HG03280 (cell line): ENCODE results near the gene MAPK8IP3.
"Not testable (repeated sequence)": the region's sequence is repeated elsewhere in the genome, so short reads cannot be mapped to it uniquely, and the experiment has no call there.

Source experiments
- ATAC-seq: cut with Tn5 transposase; IDR thresholded peaks from one replicate; pipeline ENCODE4 v1.9.1; 2021; ENCODE audit warnings: mild to moderate bottlenecking, moderate library complexity; ENCODE audit not compliant: unreplicated experiment

The MAPK8IP3 gene

GRCh38 chr16:1678500-1679098 lies 27.4 kb upstream of the MAPK8IP3 start:
- ATAC-seq = peak; percentile 7

- ATAC-seq = no peak
These were observed 25.6 kb upstream of the MAPK8IP3 start for GRCh38 chr16:1680361-1680760.

- ATAC-seq = no peak
These were observed 25.0 kb upstream of the MAPK8IP3 start for GRCh38 chr16:1681032-1681431.

DNA sequence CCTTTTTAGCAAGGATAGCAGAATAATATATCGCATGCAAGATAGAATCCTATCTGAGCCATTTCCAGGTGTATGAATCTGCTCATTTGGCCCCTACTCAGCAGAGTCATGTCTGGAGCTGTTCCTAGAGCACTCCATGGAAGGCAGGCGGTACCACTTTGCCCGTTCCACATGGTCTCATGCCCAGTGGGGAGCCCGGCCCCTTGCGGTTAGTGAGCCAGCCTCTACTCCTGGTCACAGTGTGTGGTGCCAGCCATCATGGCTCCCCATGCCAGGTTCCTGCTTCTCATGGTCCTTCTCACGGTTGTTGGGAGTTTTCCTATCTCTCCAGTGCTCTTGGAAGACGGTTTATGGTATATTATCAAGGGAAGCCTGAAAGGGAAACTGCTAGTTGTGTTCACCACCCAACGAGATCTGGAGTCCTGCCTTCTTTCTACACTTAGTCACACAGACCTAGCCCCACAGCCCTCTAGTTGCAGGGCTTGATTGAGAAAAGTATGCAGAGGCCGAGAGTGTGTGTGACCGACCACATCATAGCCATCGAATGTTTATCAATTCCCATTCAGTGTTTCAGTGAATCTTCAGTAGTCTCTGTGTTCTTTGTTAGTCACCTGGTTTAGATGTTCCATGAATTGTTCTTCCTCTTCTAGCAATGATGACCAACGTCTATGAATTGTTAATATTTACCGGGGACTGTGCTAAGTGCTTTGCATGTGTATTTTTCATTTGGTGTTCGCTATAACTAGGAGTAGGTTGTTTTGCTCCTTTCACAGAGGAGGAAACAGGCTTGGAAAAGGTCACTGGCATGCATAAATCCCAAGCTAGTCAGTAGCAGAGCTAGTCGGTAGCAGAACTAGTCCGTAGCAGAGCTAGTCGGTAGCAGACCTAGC lies 18.3 kb upstream of the MAPK8IP3 start:
- no peak for ATAC-seq

- no peak for ATAC-seq
These were observed 17.0 kb upstream of the MAPK8IP3 start for GRCh38 chr16:1688807-1689560.

DNA sequence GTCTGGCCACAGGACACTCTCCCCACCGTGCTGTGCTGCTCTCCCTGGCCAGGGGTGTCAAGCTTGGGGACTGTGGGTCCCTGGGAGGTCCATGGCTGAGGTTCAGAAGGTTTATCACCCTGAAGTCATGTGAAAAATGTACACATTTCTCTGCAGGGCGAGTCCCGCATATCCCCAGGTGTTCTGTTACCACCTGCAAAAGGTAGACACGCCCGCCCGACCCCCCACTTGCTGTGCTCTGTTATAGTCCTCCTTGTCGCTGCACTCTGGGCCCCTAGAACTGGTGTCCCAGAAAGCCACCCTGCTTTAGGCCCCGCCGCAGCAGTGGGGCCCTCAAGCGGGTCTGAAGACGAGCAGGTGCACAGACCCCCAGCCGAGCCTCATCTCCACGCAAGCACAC lies 16.1 kb upstream of the MAPK8IP3 start:
- no peak for ATAC-seq

DNA sequence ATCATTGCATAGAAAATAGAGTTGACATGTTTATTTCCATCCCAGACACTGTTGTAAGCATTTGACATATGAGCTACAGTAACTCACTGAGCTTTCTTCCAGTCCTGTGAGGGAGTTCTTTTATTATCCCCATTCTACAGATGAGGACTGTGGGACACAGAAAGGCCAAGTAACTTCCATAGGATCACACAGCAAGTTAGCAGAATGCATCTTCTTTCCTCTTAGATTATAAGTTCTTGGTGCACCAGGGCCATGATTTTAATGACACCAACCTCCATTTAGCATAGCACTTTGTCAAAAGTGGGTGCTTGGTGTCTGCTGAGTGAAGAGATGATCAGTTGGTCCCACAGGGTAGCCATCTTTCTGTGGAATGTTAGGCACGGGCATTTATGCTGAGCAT lies 15.2 kb upstream of the MAPK8IP3 start:
- no peak for ATAC-seq

DNA sequence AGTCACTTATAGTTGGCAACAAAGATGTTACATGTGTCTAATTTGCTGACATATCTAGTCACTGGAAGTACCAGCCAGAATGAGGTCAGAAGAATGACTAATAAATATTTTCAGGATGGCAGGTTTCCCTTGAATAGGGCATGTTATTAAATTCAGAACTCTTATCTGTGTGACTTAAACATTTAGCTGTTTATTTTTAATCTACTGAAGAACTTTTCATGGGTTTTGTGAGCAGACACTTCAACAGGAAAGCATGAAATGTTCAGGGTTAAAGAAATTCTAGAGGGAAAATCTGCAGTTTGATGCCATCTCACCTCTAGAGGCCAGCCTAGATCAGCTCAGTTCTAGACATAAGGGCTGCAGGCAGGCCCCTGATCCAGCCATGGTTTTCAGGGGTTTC lies 14.7 kb upstream of the MAPK8IP3 start:
- no peak for ATAC-seq

- no peak for ATAC-seq
These were observed 14.0 kb upstream of the MAPK8IP3 start for GRCh38 chr16:1691956-1692355.

GRCh38 chr16:1696863-1697262 lies 9.1 kb upstream of the MAPK8IP3 start:
- ATAC-seq = no peak

DNA sequence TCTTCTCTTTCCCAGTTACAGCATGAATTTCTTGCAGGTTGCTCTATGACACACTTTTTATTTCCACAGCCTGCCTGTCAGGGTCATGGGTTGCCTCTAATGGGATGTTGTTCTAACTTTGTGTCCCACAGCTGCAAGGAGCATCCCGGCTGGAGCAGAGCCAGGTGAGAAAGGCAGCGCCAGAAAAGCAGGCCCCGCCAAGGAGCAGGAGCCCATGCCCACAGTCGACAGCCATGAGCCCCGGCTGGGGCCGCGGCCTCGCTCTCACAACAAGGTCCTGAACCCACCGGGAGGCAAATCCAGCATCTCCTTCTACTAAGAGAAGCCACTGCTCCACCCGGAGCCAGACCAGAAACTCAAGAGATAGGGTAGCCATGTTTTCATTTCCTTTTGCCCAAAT lies 7.3 kb upstream of the MAPK8IP3 start:
- no peak for ATAC-seq

DNA sequence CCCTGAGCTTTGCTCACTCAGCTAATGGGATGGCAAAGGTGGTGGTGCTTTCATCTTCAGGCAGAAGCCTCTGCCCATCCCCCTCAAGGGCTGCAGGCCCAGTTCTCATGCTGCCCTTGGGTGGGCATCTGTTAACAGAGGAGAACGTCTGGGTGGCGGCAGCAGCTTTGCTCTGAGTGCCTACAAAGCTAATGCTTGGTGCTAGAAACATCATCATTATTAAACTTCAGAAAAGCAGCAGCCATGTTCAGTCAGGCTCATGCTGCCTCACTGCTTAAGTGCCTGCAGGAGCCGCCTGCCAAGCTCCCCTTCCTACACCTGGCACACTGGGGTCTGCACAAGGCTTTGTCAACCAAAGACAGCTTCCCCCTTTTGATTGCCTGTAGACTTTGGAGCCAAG lies 5.7 kb upstream of the MAPK8IP3 start:
- no peak for ATAC-seq

GRCh38 chr16:1701216-1701878 lies 4.6 kb upstream of the MAPK8IP3 start:
- ATAC-seq = no peak

DNA sequence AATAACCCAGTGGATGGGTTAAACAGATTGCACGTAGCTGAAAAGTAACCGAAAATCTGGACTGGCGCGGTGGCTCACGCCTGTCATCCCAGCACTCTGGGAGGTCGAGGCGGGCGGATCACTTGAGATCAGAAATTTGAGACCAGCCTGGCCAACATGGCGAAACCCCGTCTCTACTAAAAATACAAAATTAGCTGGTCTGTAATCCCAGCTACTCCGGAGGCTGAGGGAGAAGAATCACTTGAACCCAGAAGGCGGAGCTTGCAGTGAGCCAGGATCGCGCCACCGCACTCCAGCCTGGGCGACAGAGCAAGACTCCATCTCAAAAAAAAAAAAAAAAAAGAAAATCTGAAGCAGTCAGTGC lies 689 bp upstream of the MAPK8IP3 start:
- ATAC-seq = not testable (repeated sequence)

DNA sequence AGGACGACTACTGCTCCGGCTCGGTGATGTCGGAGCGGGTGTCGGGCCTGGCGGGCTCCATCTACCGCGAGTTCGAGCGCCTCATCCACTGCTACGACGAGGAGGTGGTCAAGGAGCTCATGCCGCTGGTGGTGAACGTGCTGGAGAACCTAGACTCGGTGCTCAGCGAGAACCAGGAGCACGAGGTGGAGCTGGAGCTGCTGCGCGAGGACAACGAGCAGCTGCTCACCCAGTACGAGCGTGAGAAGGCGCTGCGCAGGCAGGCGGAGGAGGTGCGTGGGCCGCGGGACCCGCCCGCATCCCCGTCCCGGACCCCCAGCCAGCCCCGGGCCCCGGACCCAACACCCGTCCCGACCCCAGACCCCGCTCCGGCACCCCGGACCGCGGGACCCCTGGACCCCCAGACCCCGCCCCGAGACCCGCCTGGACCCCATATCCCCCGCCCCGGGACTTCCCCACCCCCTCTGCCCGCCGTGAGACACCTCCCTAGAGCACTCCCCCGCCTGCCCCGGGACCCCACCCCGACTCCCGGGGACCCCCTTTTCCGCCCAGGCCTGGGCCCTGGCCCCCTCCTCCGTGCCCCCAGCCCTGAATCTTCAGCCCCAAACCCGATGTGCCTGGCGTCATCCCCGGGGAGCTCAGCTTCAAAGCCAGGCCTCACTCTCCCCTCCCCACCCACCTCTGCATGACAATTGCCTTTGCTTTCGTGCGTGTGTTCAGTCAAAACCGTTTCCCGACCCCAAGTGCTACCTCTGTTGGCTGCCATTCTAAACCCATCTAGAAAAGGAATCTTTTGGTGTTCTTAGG lies 594 bp downstream of the MAPK8IP3 start:
- no peak for ATAC-seq

DNA sequence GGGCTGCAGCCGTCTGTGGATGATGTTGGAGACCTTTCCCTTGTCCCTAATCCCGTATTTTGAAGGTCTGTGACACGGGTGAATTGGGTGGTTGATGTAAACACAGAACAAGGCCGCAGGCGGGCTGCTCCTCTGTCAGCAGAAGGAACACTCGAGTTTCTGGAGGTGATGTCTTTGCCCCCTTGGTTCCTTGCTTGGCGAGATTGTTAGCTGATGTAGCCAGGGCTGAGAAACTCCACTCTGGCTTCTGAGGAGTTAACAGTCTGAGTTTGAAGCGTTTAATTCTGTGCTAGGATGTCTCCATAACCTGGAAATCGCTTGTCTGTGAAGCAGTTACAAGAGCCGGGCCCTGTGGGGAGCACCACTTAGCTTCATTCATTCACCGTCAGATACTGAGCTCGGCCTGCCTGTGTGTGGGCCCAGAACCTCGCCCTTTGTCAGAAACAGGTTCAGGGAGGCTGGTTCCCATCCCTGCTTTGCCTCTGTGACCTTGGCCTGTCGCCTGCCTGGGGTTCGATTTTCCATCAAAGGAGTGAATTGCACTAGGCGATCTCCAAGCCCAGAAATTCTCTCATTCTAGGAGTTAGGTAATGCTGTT lies 1.3 kb downstream of the MAPK8IP3 start:
- ATAC-seq = no peak

DNA sequence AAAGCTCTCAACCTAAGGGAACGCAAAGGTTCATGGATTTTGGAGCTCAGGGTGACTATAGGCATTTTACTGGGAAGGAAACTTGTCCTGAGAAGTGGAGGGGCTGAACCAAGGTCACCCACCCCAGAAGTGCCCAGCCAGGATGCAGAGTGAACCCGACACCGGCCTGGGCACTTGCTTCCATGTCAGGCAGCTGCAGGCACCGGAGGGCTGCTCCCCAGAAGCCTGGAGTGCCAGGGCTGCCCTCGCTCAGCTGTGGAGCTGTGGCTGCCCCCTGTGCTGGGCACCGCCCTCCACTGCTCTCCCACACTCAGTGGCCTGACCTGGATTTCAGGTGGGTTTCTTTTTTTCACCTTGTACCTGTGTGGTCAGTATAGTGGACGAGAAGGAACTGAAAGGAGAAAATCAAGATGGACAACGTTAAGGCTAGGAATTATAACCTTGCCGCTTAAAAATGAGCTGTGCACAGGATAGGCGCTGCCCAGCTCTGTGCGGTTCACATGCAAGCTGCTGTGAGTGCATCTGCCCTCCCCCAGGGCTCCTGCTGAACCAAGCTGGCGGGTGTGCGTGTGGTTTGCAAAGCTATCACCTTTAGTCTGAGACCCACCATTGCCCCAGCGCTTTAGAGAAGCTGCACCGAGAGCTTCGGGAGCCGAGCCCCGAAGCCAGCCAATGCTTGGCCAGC lies 2.2 kb downstream of the MAPK8IP3 start:
- no peak for ATAC-seq

- ATAC-seq = no peak
These were observed 2.8 kb downstream of the MAPK8IP3 start for GRCh38 chr16:1708768-1709180.

DNA sequence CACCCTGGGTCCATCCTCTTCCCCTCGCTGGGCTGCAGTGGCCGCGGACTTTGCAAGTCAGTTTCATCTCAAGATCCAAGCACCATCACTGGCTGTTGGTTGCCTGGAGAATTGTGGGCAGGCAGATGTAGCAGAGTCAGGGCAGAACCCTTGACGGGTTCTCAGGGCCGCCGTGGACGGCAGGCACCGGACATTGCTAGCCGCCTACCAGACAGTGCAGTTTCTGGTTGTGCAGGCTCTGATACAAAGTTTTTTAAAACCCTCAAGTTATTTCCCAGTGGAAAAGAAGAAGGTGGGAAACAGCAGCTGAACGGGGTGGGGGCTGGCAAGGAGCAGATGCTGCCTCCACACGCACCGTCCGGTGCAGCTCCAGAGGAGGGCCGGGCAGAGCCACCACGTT lies 3.4 kb downstream of the MAPK8IP3 start:
- ATAC-seq = no peak
